Ishikawa (cell line): ENCODE results near the gene TADA3.

Experiments
- CEBPB ChIP-seq: IDR thresholded peaks from 2 replicates; pipeline ENCODE4 v1.6.1; 2012
- CREB1 ChIP-seq: IDR thresholded peaks from 2 replicates; pipeline ENCODE4 v1.6.1; 2012; ENCODE audit warnings: low read depth
- EP300 ChIP-seq: IDR thresholded peaks from 2 replicates; pipeline ENCODE4 v1.6.1; 2012; ENCODE audit warnings: borderline replicate concordance
- RAD21 ChIP-seq: IDR thresholded peaks from 2 replicates; pipeline ENCODE4 v1.6.1; 2012; ENCODE audit warnings: low read depth
- YY1 ChIP-seq: IDR thresholded peaks from 2 replicates; pipeline ENCODE4 v1.6.1; 2012; ENCODE audit warnings: low read depth
- ZBTB7A ChIP-seq: IDR thresholded peaks from 2 replicates; pipeline ENCODE4 v1.6.1; 2012; ENCODE audit warnings: low read depth
- TF ChIP-seq, protein P1 (sequence below): IDR thresholded peaks from 2 replicates; pipeline ENCODE4 v1.6.1; 2012; ENCODE audit warnings: low read depth, mild to moderate bottlenecking
- TF ChIP-seq, protein P2 (sequence below): IDR thresholded peaks from 2 replicates; pipeline ENCODE4 v1.6.1; 2012

DNA sequence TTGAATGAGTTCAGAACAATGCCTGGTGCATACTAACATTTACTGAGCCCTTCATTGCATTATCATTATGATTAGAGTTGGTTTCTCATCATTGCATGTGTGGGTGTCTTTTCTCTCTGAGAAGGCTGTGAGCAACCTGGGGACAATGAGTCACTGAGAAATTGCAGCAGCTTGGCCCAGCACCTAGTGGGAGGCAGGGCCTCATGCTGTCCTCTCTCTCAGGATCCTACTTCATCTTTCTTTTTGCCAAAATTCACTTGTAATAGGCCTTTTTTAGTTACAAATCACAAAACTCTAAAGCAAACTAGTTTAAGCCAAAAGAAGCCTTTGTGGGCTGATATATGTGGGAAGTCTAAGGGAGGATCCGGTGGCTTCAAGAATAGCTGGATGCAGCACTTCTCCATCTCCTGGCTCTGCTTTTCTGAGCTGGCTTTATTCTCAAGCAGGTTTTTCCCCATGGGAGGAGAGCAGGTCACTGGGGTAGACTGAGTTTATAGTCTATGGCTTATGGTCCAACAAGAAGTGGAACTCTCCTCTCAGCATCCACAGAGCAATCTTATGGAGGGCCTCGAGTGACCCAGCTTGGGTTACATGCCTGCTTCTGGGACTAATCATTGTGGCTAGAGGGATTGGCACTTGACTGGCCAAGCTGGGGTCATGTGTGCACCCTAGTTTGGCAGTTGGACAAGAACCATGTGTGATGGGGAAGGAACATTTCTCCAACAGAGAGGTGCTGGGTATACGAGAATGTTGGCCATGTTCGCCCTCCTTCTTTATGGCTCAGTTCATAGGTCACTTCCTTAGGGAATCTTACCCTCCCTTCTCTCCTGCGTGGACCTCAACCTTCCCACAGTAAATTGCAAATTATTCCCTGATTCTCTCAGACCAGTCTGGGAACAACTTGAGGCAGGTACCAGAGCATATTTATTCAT lies 13.9 kb downstream of the TADA3 start:
- TF ChIP-seq CEBPB = no peak
- TF ChIP-seq CREB1 = no peak
- TF ChIP-seq RAD21 = no peak
- no peak for TF ChIP-seq YY1
- TF ChIP-seq, protein P1, sequence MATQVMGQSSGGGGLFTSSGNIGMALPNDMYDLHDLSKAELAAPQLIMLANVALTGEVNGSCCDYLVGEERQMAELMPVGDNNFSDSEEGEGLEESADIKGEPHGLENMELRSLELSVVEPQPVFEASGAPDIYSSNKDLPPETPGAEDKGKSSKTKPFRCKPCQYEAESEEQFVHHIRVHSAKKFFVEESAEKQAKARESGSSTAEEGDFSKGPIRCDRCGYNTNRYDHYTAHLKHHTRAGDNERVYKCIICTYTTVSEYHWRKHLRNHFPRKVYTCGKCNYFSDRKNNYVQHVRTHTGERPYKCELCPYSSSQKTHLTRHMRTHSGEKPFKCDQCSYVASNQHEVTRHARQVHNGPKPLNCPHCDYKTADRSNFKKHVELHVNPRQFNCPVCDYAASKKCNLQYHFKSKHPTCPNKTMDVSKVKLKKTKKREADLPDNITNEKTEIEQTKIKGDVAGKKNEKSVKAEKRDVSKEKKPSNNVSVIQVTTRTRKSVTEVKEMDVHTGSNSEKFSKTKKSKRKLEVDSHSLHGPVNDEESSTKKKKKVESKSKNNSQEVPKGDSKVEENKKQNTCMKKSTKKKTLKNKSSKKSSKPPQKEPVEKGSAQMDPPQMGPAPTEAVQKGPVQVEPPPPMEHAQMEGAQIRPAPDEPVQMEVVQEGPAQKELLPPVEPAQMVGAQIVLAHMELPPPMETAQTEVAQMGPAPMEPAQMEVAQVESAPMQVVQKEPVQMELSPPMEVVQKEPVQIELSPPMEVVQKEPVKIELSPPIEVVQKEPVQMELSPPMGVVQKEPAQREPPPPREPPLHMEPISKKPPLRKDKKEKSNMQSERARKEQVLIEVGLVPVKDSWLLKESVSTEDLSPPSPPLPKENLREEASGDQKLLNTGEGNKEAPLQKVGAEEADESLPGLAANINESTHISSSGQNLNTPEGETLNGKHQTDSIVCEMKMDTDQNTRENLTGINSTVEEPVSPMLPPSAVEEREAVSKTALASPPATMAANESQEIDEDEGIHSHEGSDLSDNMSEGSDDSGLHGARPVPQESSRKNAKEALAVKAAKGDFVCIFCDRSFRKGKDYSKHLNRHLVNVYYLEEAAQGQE = no peak
- TF ChIP-seq, protein P2, sequence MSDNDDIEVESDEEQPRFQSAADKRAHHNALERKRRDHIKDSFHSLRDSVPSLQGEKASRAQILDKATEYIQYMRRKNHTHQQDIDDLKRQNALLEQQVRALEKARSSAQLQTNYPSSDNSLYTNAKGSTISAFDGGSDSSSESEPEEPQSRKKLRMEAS = no peak
- no peak for TF ChIP-seq EP300
- no peak for TF ChIP-seq ZBTB7A
